ENCODE results near the gene CBLN2.

Gene CBLN2

DNA sequence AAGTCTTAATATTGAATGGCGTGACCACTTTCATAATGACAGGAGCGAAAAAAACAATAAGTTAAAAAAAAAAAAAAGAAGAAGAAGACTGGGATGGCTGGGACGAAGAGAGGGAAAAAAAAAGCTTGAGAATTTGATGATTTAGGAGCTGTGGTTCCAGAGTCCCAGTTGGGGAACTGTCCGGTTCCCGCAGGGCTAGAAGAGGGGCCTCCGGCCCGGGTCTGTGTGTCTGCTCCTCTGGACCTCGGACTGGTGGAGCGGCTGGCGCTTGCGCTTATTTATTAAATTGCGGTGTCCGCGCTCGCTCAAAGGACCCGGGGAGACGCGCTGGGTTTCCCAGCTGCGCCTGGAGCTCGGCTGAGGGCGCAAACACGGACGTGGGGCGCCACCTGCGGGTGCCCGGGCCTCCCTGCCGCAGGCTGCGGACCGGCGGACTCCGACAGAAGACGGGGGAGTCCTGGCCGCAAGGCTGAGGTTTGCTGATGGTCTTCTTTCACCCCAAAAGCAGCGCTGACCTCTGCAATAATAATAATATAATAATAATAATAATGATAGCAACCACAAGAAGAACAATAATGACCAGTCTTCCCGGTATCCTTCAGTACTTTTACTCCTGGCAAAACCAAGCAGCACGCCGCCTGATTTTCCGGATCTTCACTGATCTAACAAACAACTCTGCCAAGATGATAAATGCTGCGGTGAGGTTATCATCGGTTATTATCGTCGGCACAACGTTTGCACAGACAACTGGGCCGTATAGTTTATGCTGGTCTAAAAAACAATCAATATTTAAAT, at the start of gene CBLN2:
TSS of gene CBLN2 (minus strand) at position 251 of the 795 bp plus-strand sequence. CDS start 2,182 bp downstream, outside the sequence.
- Histone ChIP-seq H3K4me1 (ENCODE audit: control insufficient read depth in 1 of 2, insufficient read depth in 2 of 2, low read length in 2 of 2) (peaks cover 0 to 21% of the 10 kb centered on the region in 2 donors), H3K9me3 (ENCODE audit: control insufficient read depth in 1 of 2, low read length in 2 of 2) (no peaks in the 10 kb centered on the region), H3K4me3 (ENCODE audit: low read depth in 1 of 2, low read length in 2 of 2) (peak within 1 kb of the TSS in 1 of 2 donors; percentile 51), H3K27ac (ENCODE audit: low read length) (no peak within 1 kb of the TSS), H3K27me3 (ENCODE audit: low read depth, low read length) (no peaks in the 10 kb centered on the region), H3K36me3 (ENCODE audit: control insufficient read depth in 1 of 2, insufficient read depth in 2 of 2, low read length in 2 of 2) (no peaks in the 10 kb centered on the region)

GRCh38 chr18:72588360-72588759, 44.2 kb upstream of the CBLN2 start:
- Histone ChIP-seq H3K27me3 (ENCODE audit: low read depth, low read length) (no peaks in the 10 kb centered on the region), H3K9me3 (ENCODE audit: control insufficient read depth in 1 of 2, low read length in 2 of 2) (no peaks in the 10 kb centered on the region), H3K4me1 (ENCODE audit: control insufficient read depth in 1 of 2, insufficient read depth in 2 of 2, low read length in 2 of 2) (no peaks in the 10 kb centered on the region), H3K27ac (ENCODE audit: low read length) (no peak overlapping the region), H3K4me3 (ENCODE audit: low read depth in 1 of 2, low read length in 2 of 2) (no peak overlapping the region), H3K36me3 (ENCODE audit: control insufficient read depth in 1 of 2, insufficient read depth in 2 of 2, low read length in 2 of 2) (no peaks in the 10 kb centered on the region)

DNA sequence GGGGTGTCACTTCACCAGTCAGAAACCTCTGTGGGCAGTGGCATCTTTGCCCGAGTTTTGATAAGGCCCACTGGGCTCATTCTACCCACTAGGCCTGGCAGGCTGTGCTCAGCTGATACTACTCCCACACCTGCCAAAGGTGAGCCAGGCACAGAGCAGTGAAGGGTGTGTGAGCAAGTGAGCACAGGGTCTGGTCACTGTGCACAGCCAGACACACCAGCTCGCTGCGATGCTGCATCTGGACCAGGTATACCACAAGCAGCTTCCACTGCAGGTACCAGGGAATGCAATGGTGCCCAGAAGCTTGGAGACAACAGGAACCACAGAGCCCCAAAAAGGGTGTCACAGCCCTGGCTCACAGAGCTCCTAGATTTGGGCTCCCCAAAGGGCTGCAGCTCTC, 40.6 kb upstream of the CBLN2 start:
- no peak overlapping the region for H3K4me3 ChIP-seq (ENCODE audit: low read depth in 1 of 2, low read length in 2 of 2)
- no peak overlapping the region for H3K27ac ChIP-seq (ENCODE audit: low read length)
- H3K4me1 ChIP-seq (ENCODE audit: control insufficient read depth in 1 of 2, insufficient read depth in 2 of 2, low read length in 2 of 2), result no peaks in the 10 kb centered on the region
- H3K9me3 ChIP-seq (ENCODE audit: control insufficient read depth in 1 of 2, low read length in 2 of 2), result no peaks in the 10 kb centered on the region
- H3K36me3 ChIP-seq (ENCODE audit: control insufficient read depth in 1 of 2, insufficient read depth in 2 of 2, low read length in 2 of 2), result no peaks in the 10 kb centered on the region
- no peaks in the 10 kb centered on the region for H3K27me3 ChIP-seq (ENCODE audit: low read depth, low read length)

GRCh38 chr18:72581976-72582375, 37.8 kb upstream of the CBLN2 start:
- H3K4me3 ChIP-seq (ENCODE audit: low read depth in 1 of 2, low read length in 2 of 2), result no peak overlapping the region
- H3K9me3 ChIP-seq (ENCODE audit: control insufficient read depth in 1 of 2, low read length in 2 of 2), result no peaks in the 10 kb centered on the region
- H3K27ac ChIP-seq (ENCODE audit: low read length), result no peak overlapping the region
- H3K27me3 ChIP-seq (ENCODE audit: low read depth, low read length), result no peaks in the 10 kb centered on the region
- H3K4me1 ChIP-seq (ENCODE audit: control insufficient read depth in 1 of 2, insufficient read depth in 2 of 2, low read length in 2 of 2), result no peaks in the 10 kb centered on the region
- no peaks in the 10 kb centered on the region for H3K36me3 ChIP-seq (ENCODE audit: control insufficient read depth in 1 of 2, insufficient read depth in 2 of 2, low read length in 2 of 2)

- H3K4me3 ChIP-seq (ENCODE audit: low read depth in 1 of 2, low read length in 2 of 2), result no peak overlapping the region
- H3K9me3 ChIP-seq (ENCODE audit: control insufficient read depth in 1 of 2, low read length in 2 of 2), result no peaks in the 10 kb centered on the region
- no peaks in the 10 kb centered on the region for H3K4me1 ChIP-seq (ENCODE audit: control insufficient read depth in 1 of 2, insufficient read depth in 2 of 2, low read length in 2 of 2)
- no peaks in the 10 kb centered on the region for H3K27me3 ChIP-seq (ENCODE audit: low read depth, low read length)
- no peaks in the 10 kb centered on the region for H3K36me3 ChIP-seq (ENCODE audit: control insufficient read depth in 1 of 2, insufficient read depth in 2 of 2, low read length in 2 of 2)
- H3K27ac ChIP-seq (ENCODE audit: low read length), result no peak overlapping the region
Measured at GRCh38 chr18:72572896-72573295, 28.8 kb upstream of the CBLN2 start.

DNA sequence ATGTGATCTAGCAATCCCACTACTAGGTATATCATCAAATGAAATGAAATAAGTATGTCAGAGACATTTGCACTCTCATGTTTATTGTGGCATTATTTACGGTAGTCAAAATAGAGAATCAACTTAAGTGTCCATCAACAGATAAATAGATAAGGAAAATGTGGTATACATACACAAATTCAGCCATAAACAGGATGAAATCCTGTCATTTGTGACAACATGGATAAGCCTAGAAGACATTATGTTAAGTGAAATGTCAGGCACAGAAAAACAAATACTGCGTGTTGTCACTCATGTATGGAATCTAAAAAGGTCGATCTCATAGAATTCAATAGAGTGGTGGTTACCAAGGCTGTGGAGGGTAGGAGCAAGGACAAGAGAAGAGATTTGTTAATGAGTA, 22.1 kb upstream of the CBLN2 start:
- no peaks in the 10 kb centered on the region for H3K27me3 ChIP-seq (ENCODE audit: low read depth, low read length)
- H3K9me3 ChIP-seq (ENCODE audit: control insufficient read depth in 1 of 2, low read length in 2 of 2), result peaks cover 0 to 4% of the 10 kb centered on the region in 2 donors
- H3K4me1 ChIP-seq (ENCODE audit: control insufficient read depth in 1 of 2, insufficient read depth in 2 of 2, low read length in 2 of 2), result no peaks in the 10 kb centered on the region
- no peak overlapping the region for H3K27ac ChIP-seq (ENCODE audit: low read length)
- H3K36me3 ChIP-seq (ENCODE audit: control insufficient read depth in 1 of 2, insufficient read depth in 2 of 2, low read length in 2 of 2), result no peaks in the 10 kb centered on the region
- H3K4me3 ChIP-seq (ENCODE audit: low read depth in 1 of 2, low read length in 2 of 2), result no peak overlapping the region

DNA sequence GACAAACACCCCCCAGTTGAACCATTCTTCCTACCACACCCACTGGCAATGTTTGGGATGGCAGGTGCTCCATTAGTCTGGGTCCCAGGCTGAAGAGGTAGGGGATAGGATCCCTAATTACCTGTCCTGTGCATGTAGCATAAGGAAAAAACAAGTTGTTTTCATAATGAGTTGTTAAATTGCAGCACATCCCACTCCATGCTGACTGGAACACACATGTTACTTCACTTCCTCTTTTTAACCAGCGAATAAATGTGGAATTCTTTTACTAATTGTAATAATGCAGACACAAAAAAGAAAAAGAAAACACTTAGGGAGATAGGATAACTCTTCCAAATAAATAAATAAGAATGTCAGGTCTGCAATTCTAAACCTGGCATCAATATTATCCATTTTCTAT, 11.8 kb upstream of the CBLN2 start:
- Histone ChIP-seq H3K27ac (ENCODE audit: low read length) (no peak overlapping the region), H3K36me3 (ENCODE audit: control insufficient read depth in 1 of 2, insufficient read depth in 2 of 2, low read length in 2 of 2) (no peaks in the 10 kb centered on the region), H3K4me1 (ENCODE audit: control insufficient read depth in 1 of 2, insufficient read depth in 2 of 2, low read length in 2 of 2) (no peaks in the 10 kb centered on the region), H3K9me3 (ENCODE audit: control insufficient read depth in 1 of 2, low read length in 2 of 2) (no peaks in the 10 kb centered on the region), H3K27me3 (ENCODE audit: low read depth, low read length) (no peaks in the 10 kb centered on the region), H3K4me3 (ENCODE audit: low read depth in 1 of 2, low read length in 2 of 2) (no peak overlapping the region)

DNA sequence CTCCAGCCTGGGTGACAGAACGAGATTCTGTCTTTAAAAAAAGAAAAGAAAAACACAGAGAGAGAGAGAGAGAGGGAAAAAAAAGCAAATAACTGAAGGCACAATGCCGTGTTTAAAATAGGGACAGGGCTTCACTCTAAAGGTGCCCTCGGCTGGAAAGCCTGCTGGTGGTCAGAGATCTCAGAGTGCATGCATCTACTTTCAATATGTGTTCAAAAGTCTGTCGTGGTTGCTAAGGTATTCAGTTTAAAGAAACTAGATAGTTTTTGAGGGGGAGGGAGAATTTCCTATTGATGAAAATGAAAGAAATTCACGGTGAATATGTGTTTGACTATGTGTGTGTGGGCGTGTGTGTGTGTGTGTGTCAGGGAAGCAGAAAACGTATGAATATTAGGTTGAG, 11.0 kb upstream of the CBLN2 start:
- Histone ChIP-seq H3K27ac (ENCODE audit: low read length) (no peak overlapping the region), H3K9me3 (ENCODE audit: control insufficient read depth in 1 of 2, low read length in 2 of 2) (no peaks in the 10 kb centered on the region), H3K4me1 (ENCODE audit: control insufficient read depth in 1 of 2, insufficient read depth in 2 of 2, low read length in 2 of 2) (no peaks in the 10 kb centered on the region), H3K27me3 (ENCODE audit: low read depth, low read length) (no peaks in the 10 kb centered on the region), H3K4me3 (ENCODE audit: low read depth in 1 of 2, low read length in 2 of 2) (no peak overlapping the region), H3K36me3 (ENCODE audit: control insufficient read depth in 1 of 2, insufficient read depth in 2 of 2, low read length in 2 of 2) (no peaks in the 10 kb centered on the region)

DNA sequence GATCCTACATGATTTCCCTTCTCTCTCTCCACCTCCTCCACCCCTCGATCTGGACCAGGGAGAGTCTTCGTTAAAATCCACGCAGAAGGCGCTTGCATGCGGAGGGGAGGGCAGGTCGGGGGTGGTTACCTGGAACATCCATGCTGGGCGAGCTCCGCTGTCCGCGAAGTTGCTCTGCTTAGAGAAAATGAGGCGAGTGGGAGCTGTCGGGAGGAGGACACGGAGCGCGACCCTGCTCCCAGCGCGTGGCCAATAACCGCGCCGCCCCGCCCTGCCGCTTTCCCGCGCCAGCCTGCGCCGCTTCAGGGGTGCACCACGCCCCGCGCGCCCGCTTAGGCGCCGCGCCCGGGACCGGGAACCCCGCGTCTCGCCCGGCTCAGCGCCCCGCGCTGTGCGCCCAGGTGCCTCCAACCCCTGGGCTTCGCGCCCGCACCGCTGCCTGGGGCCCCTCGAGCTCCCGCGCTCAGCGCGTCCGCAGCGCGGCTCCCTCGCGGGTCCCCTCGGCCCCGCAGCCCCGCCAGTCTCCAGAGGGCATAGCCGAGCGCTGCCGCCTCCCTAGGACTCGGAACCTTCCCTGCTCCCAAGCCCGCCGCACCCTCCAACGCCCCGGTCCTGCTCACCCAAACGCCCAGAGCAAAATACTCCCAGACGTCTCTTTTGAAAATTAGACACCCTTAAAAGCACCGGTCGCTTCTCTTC, 636 bp downstream of the CBLN2 start:
- Histone ChIP-seq H3K9me3 (ENCODE audit: control insufficient read depth in 1 of 2, low read length in 2 of 2) (no peaks in the 10 kb centered on the region), H3K27ac (ENCODE audit: low read length) (no peak overlapping the region), H3K4me1 (ENCODE audit: control insufficient read depth in 1 of 2, insufficient read depth in 2 of 2, low read length in 2 of 2) (peaks cover 0 to 21% of the 10 kb centered on the region in 2 donors), H3K4me3 (ENCODE audit: low read depth in 1 of 2, low read length in 2 of 2) (peak overlapping the region in 1 of 2 donors; percentile 51), H3K27me3 (ENCODE audit: low read depth, low read length) (no peaks in the 10 kb centered on the region), H3K36me3 (ENCODE audit: control insufficient read depth in 1 of 2, insufficient read depth in 2 of 2, low read length in 2 of 2) (no peaks in the 10 kb centered on the region)

GRCh38 chr18:72542984-72543356, 1.2 kb downstream of the CBLN2 start:
- H3K27me3 ChIP-seq (ENCODE audit: low read depth, low read length), result no peaks in the 10 kb centered on the region
- no peaks in the 10 kb centered on the region for H3K9me3 ChIP-seq (ENCODE audit: control insufficient read depth in 1 of 2, low read length in 2 of 2)
- H3K4me1 ChIP-seq (ENCODE audit: control insufficient read depth in 1 of 2, insufficient read depth in 2 of 2, low read length in 2 of 2), result peaks cover 0 to 21% of the 10 kb centered on the region in 2 donors
- H3K4me3 ChIP-seq (ENCODE audit: low read depth in 1 of 2, low read length in 2 of 2), result peak overlapping the region in 1 of 2 donors; percentile 51
- H3K36me3 ChIP-seq (ENCODE audit: control insufficient read depth in 1 of 2, insufficient read depth in 2 of 2, low read length in 2 of 2), result no peaks in the 10 kb centered on the region
- no peak overlapping the region for H3K27ac ChIP-seq (ENCODE audit: low read length)

DNA sequence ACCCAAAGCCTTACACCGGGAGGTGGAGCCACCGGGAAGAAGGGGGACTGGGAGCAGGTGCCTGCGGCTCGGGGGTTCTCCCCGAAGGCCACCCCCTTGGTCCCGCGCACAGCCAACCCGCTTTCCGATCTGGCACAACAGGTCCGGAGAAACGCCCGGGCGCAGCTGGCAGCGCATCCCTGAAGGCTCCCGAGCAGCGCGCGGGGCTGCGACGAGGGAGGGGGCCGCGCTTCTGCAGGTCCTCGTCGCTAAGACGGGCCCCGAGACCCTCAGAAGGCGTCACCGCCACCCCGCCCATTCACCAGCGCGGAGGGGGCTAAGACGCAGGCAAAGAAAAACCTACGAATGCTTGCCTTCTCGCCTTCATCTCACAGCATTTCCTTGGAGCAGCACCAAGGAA, 1.8 kb downstream of the CBLN2 start:
- Histone ChIP-seq H3K4me1 (ENCODE audit: control insufficient read depth in 1 of 2, insufficient read depth in 2 of 2, low read length in 2 of 2) (peaks cover 0 to 21% of the 10 kb centered on the region in 2 donors), H3K27me3 (ENCODE audit: low read depth, low read length) (no peaks in the 10 kb centered on the region), H3K27ac (ENCODE audit: low read length) (no peak overlapping the region), H3K4me3 (ENCODE audit: low read depth in 1 of 2, low read length in 2 of 2) (peak overlapping the region in 1 of 2 donors; percentile 38), H3K9me3 (ENCODE audit: control insufficient read depth in 1 of 2, low read length in 2 of 2) (no peaks in the 10 kb centered on the region), H3K36me3 (ENCODE audit: control insufficient read depth in 1 of 2, insufficient read depth in 2 of 2, low read length in 2 of 2) (no peaks in the 10 kb centered on the region)
